Choroid plexus epithelial cell (primary cell): ENCODE results near the gene PER2.

ENCODE experiments used
- DNase-seq: peaks from one replicate; pipeline ENCODE4 v3.0.0-alpha.2; 2010; ENCODE audit warnings: low read depth
- H3K4me3 ChIP-seq: 2 replicates; pipeline ENCODE4 v1.5.1; 2011; ENCODE audit warnings: low read depth, mild to moderate bottlenecking, control low read depth, low read length, moderate library complexity
- CTCF ChIP-seq: conservative IDR thresholded peaks from 2 replicates; pipeline ENCODE4 v1.5.1; 2011; ENCODE audit warnings: low read depth, mild to moderate bottlenecking, control low read depth, inconsistent platforms, low read length, moderate library complexity

Gene PER2

DNA sequence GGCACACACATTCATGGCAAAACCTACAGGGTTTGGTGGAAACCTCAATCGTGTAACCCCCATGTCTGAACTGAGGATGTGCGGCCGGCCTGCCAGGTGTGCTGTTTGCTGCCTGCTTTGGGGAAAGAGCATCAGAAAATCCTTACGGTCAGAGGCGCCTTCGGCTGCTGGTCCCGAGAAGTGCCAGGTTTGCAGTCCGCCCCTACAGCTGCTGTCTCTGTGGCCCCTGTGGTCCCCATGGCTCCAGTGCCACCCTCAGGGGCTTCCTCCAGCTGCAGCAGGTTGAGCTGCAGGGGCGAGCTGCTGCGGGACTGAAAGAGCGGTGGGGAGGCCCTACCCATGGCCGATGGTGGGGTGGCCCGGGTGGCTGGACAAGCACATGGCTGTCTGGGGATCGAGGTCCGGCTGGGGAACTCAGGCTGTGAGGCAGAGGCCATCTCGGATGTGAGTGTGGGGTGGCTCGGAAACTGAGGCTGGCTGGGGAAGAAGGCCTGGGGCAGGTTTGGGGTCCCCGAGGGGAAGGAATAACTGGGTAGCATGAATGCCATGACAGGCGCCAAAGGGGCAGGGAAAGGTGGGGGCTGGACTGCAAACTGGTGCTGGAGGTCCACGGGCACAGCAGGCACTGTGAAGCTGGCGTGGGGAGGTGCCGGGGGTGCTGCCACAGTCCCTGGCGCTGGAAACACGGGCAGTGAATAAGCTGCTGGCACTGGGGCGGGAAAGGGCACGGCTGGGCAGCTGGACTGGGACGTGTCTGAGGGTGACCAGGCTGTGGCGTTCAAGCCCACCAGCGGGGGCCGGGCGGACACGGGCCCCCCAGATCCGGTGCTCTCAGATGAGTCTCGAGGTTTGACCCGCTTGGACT is 35.4 kb downstream of the PER2 start:
- DNase-seq, result no peak
- TF ChIP-seq CTCF, result no peak

GRCh38 chr2:238251986-238252385 is 36.4 kb downstream of the PER2 start:
- DNase-seq, result no peak
- H3K4me3 ChIP-seq, result no peak overlapping the region
- TF ChIP-seq CTCF, result no peak

More for the DNA sequence above, 35.4 kb downstream of the PER2 start:
- no peak overlapping the region for H3K4me3 ChIP-seq

DNA sequence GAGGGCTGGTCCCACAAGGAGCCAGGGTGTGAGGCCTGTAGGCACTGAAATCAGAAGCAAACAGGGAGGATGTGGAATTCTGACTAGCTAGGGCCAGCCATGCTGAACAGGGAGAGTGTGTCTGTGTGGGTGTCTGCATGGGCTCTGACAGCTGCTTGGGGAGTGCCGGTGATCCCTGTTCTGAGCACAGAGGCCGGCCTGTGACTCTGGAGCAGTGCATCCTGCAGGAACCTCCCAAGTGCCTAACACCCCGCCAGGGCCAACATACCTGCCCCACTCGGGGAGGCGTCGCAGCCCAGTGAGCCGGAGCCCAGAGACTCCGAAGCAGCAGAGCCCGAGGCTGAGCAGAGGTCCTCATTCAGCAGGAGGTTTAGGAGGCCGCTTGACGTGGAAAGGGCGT is 37.1 kb downstream of the PER2 start:
- no peak for DNase-seq
- H3K4me3 ChIP-seq, result no peak overlapping the region
- TF ChIP-seq CTCF, result no peak

GRCh38 chr2:238250896-238251295 is 37.5 kb downstream of the PER2 start:
- no peak for DNase-seq
- TF ChIP-seq CTCF, result no peak
- no peak overlapping the region for H3K4me3 ChIP-seq

GRCh38 chr2:238247841-238248453 is 40.5 kb downstream of the PER2 start:
- TF ChIP-seq CTCF, result no peak
- DNase-seq, result no peak
- H3K4me3 ChIP-seq, result no peak overlapping the region

DNA sequence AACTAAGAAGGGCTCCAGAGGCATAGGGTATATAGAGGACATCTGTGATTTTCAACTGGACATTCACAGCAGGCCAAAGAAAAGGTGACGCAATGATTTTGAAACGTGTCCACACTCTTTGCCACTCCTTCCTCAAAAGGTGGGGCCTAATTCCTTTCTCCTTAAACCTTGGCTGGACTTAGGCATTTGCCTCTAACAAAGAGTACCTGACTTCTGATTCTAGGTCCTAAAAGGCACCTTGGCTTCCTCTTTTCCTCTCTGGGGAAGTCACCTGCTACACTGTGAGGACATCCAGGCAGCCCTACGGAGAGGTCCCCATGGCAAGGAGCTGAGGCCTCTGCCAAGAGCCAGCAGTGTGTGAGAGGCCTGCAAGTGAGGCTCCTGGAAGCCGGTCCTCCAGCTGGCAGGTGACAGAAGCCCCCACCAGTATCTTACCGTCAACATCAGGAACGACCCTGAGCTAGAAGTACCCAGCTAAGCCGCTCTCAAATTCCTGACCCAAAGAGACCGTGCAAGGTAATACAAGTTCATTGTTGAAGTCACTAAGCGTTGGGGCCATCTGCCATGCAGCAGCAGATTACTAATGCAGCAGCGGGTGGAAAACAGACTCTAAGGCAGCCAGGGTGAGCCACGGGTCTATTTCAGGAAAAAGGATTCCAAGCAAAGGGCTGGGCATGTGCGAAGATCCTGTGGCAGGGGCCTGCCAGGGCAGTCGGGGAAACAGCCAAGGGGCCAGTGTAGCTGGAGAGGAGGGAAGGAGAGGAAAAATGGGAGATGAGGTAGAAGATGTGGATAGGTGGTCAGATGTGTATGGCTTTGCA is 41.2 kb downstream of the PER2 start:
- TF ChIP-seq CTCF, result no peak
- no peak for DNase-seq
- no peak overlapping the region for H3K4me3 ChIP-seq
